ENCODE measurements around the gene PSKH1.

- no peak for TF ChIP-seq POU6F1 (CRISPR knock-in tag; IDR thresholded peaks at IDR 0.05; ENCODE audit: borderline replicate concordance, low read depth)
- no peak for TF ChIP-seq TCF4 (CRISPR knock-in tag; IDR thresholded peaks at IDR 0.05; ENCODE audit: borderline replicate concordance)
- TF ChIP-seq RARB (CRISPR knock-in tag; IDR thresholded peaks at IDR 0.05) = no peak
- TF ChIP-seq PATZ1 (CRISPR knock-in tag; IDR thresholded peaks at IDR 0.05; ENCODE audit: borderline replicate concordance) = no peak
- TF ChIP-seq OSR1 (CRISPR knock-in tag; IDR thresholded peaks at IDR 0.05) = no peak
- TF ChIP-seq TSHZ2 (CRISPR knock-in tag; IDR thresholded peaks at IDR 0.05) = no peak
- no peak for TF ChIP-seq ZNF565 (CRISPR knock-in tag; conservative IDR thresholded peaks at IDR 0.05; ENCODE audit: low read depth)
- TF ChIP-seq GLIS3 (CRISPR knock-in tag; IDR thresholded peaks at IDR 0.05) = no peak
- TF ChIP-seq BACH2 (CRISPR knock-in tag; IDR thresholded peaks at IDR 0.05; ENCODE audit: borderline replicate concordance) = no peak
- TF ChIP-seq ISL1 (CRISPR knock-in tag; IDR thresholded peaks at IDR 0.05) = no peak
- no peak for TF ChIP-seq PPARA (CRISPR knock-in tag; IDR thresholded peaks at IDR 0.05; ENCODE audit: borderline replicate concordance)
- no peak for TF ChIP-seq CSRNP3 (CRISPR knock-in tag; IDR thresholded peaks at IDR 0.05)
- TF ChIP-seq ZFP30 (CRISPR knock-in tag; IDR thresholded peaks at IDR 0.05) = no peak
Observed at GRCh38 chr16:67936124-67936879, 43.2 kb downstream of the PSKH1 start, which contains the start of gene PSMB10.
